ENCODE data around the gene PACSIN2. TPM values are rescaled to one million over a fixed set of nuclear protein-coding genes. Genes with fewer than 3 reads are reported as not detected.
A peak's percentile ranks its signal among the peaks of the same experiment; 100 is the strongest.
"Not testable (repeated sequence)": the region's sequence is repeated elsewhere in the genome, so short reads cannot be mapped to it uniquely, and the experiment has no call there.

The PACSIN2 gene
- total RNA-seq, 6 experiments from 2014 or later, result 69.8 to 97.3 (median 76.2) TPM

- Mint-ChIP-seq H3K4me1 (ENCODE audit: low read depth) (peaks cover 70% of the 10 kb centered on the region), H3K9me3 (no peaks in the 10 kb centered on the region), H3K27ac (peak overlapping the region; percentile 80; the same call in 1 of the 2 replicates), H3K36me3 (ENCODE audit: low read depth) (peaks cover 43% of the 10 kb centered on the region), H3K27me3 (ENCODE audit: insufficient read depth) (peaks cover 1% of the 10 kb centered on the region; the same call in 1 of the 2 replicates), H3K4me3 (no peak overlapping the region)
- no peak for DNase-seq
- TF ChIP-seq, protein P1, sequence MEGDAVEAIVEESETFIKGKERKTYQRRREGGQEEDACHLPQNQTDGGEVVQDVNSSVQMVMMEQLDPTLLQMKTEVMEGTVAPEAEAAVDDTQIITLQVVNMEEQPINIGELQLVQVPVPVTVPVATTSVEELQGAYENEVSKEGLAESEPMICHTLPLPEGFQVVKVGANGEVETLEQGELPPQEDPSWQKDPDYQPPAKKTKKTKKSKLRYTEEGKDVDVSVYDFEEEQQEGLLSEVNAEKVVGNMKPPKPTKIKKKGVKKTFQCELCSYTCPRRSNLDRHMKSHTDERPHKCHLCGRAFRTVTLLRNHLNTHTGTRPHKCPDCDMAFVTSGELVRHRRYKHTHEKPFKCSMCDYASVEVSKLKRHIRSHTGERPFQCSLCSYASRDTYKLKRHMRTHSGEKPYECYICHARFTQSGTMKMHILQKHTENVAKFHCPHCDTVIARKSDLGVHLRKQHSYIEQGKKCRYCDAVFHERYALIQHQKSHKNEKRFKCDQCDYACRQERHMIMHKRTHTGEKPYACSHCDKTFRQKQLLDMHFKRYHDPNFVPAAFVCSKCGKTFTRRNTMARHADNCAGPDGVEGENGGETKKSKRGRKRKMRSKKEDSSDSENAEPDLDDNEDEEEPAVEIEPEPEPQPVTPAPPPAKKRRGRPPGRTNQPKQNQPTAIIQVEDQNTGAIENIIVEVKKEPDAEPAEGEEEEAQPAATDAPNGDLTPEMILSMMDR (IDR thresholded peaks at IDR 0.05), result no peak
These were observed 56.0 kb downstream of the PACSIN2 start for GRCh38 chr22:42958937-42959336.

DNA sequence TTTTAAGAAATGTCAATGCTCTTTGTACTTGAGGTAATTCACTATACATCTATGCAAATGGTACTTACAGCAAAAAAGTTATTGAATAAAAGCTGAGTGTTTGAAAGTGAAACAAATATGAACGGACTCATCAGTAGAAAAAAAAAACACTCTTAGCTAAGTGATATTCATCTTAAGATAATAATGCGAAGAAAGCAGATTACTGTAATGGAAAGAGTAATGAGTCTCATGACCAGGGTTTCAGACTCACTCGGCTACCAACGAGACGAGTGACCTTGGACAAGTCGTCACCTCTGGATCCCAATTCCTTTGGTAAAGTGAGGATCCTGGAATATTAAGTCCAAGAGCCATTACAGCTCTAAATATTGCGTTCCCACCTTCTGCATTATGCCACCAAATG is 57.0 kb downstream of the PACSIN2 start:
- peaks cover 70% of the 10 kb centered on the region for H3K4me1 Mint-ChIP-seq (ENCODE audit: low read depth)
- no peak overlapping the region for H3K4me3 Mint-ChIP-seq
- TF ChIP-seq, protein P1 (IDR thresholded peaks at IDR 0.05), result no peak

DNA sequence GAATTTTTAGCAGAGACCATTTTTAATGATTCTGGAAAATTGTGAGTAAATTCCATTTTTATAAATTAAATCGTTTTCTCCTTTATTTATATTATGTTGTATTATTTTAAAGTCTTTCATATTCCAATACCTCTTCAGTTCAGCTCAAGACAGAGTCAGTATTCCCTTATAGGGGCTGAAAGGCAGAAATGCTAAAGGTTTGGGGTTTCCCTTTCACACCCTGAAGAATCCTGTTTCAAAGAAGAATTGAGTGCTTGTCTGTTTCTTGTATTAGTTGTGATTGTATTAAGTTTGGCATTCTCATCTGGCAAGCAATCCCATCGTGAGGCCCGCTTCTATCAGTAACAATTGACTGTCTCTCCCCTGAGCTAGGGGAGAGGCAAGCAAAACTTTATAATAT is 57.4 kb downstream of the PACSIN2 start:
- H3K4me1 Mint-ChIP-seq (ENCODE audit: low read depth), result peaks cover 67% of the 10 kb centered on the region
- H3K9me3 Mint-ChIP-seq, result no peaks in the 10 kb centered on the region
- DNase-seq, result no peak
- H3K4me3 Mint-ChIP-seq, result no peak overlapping the region
- peaks cover 1% of the 10 kb centered on the region; the same call in 1 of the 2 replicates for H3K27me3 Mint-ChIP-seq (ENCODE audit: insufficient read depth)
- peaks cover 30% of the 10 kb centered on the region for H3K36me3 Mint-ChIP-seq (ENCODE audit: low read depth)
- H3K27ac Mint-ChIP-seq, result no peak overlapping the region
- TF ChIP-seq, protein P1 (IDR thresholded peaks at IDR 0.05), result no peak

More for the DNA sequence above, 57.0 kb downstream of the PACSIN2 start:
- H3K27ac Mint-ChIP-seq, result peak overlapping the region; percentile 37; the same call in 1 of the 2 replicates
- H3K36me3 Mint-ChIP-seq (ENCODE audit: low read depth), result peaks cover 33% of the 10 kb centered on the region
- H3K27me3 Mint-ChIP-seq (ENCODE audit: insufficient read depth), result peaks cover 1% of the 10 kb centered on the region; the same call in 1 of the 2 replicates
- DNase-seq, result no peak
- H3K9me3 Mint-ChIP-seq, result no peaks in the 10 kb centered on the region

DNA sequence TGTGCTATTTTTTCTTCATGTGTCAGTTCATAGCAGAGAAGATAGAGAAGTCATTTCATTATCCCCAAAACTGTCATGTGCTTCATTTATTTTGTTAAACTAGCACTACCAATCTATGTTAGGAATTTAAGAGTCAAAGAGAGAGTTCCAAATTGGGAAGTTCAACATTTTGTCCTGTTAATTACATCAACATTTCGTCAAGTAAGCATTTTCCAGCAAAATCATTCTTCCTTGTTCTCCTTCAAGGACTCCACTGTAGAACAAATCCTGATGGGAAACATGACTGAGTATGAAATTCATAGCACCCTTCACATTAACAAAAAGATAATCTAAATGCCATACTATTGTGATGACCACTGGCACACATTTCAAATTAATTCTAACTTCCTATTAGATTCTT is 59.1 kb downstream of the PACSIN2 start:
- Mint-ChIP-seq H3K4me3 (no peak overlapping the region), H3K36me3 (ENCODE audit: low read depth) (peaks cover 30% of the 10 kb centered on the region), H3K27me3 (ENCODE audit: insufficient read depth) (peaks cover 1% of the 10 kb centered on the region; the same call in 1 of the 2 replicates), H3K4me1 (ENCODE audit: low read depth) (peaks cover 53% of the 10 kb centered on the region), H3K9me3 (no peaks in the 10 kb centered on the region), H3K27ac (no peak overlapping the region)
- TF ChIP-seq, protein P1 (IDR thresholded peaks at IDR 0.05), result no peak
- DNase-seq, result no peak

DNA sequence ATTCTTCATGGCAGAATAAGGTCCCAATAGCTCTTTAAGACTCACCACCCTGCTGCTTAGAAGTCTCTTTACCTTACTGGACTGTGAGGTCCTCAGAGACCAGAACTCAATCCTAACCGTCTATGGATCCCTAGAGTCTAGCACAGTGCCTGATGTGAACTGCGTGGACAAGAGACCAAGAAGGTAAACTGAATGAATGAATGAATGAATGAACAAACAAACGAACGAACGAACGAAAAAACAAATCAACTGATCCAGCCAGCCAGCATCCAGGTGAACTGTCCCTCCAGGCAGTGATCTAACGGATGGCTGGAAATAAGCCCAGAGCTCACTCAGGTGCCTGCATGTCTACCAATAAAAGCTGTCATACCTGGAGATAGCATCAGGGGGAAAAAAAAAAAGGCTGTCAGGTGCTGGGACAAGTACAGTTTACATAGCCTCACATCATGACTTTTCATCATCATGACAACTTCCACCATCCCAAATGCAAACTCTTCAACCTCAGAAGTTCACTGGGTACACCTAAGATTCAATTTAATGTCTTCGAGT is 59.8 kb downstream of the PACSIN2 start:
- H3K27me3 Mint-ChIP-seq (ENCODE audit: insufficient read depth), result peaks cover 1% of the 10 kb centered on the region; the same call in 1 of the 2 replicates
- TF ChIP-seq, protein P1 (IDR thresholded peaks at IDR 0.05), result no peak
- H3K9me3 Mint-ChIP-seq, result no peaks in the 10 kb centered on the region
- H3K4me1 Mint-ChIP-seq (ENCODE audit: low read depth), result peaks cover 47% of the 10 kb centered on the region
- H3K4me3 Mint-ChIP-seq, result no peak overlapping the region
- peaks cover 30% of the 10 kb centered on the region for H3K36me3 Mint-ChIP-seq (ENCODE audit: low read depth)
- H3K27ac Mint-ChIP-seq, result no peak overlapping the region
- DNase-seq, result no peak

DNA sequence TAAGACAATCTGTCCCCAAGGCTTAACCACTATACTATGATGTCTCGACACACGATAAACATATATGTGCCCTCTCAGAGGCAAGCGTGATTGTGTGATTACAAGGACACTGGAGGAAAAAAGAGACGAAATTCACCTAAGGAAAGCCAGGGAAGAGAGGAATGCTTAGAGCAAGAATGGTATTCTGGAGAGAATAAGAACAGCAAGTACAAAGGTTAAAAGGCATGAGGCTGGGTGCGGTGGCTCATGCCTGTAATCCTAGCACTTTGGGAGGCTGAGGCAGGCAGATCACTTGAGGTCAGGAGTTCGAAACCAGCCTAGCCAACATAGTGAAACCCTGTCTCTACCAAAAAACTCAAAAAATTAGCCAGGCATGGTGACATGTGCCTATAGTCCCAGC is 61.2 kb downstream of the PACSIN2 start:
- not testable (repeated sequence) for H3K27ac Mint-ChIP-seq; H3K4me3 Mint-ChIP-seq; DNase-seq; H3K27me3 Mint-ChIP-seq (ENCODE audit: insufficient read depth); H3K9me3 Mint-ChIP-seq
- peaks cover 44% of the 10 kb centered on the region for H3K4me1 Mint-ChIP-seq (ENCODE audit: low read depth)
- H3K36me3 Mint-ChIP-seq (ENCODE audit: low read depth), result peaks cover 26% of the 10 kb centered on the region
